Activated naive CD4-positive, alpha-beta T cell treated with anti-CD3 and anti-CD28 coated beads, Interleukin-2, amount 50 U/mL, for 24 hours (primary cell): ENCODE results near the gene SORCS2.

Experiments
- H3K27ac Mint-ChIP-seq: one replicate; pipeline ENCODE4 v1.8.0; 2021; ENCODE audit warnings: mild to moderate bottlenecking, mixed read lengths
- H3K27me3 Mint-ChIP-seq: one replicate; pipeline ENCODE4 v1.8.0; 2021; ENCODE audit warnings: mixed read lengths
- H3K36me3 Mint-ChIP-seq: one replicate; pipeline ENCODE4 v1.8.0; 2021; ENCODE audit warnings: mixed read lengths
- H3K4me1 Mint-ChIP-seq: one replicate; pipeline ENCODE4 v1.8.0; 2021; ENCODE audit warnings: mixed read lengths
- H3K4me3 Mint-ChIP-seq: one replicate; pipeline ENCODE4 v1.8.0; 2021; ENCODE audit warnings: mild to moderate bottlenecking, mixed read lengths
- H3K9me3 Mint-ChIP-seq: one replicate; pipeline ENCODE4 v1.8.0; 2021; ENCODE audit warnings: mixed read lengths

SORCS2 gene

GRCh38 chr4:7620086-7620813 lies 427.9 kb downstream of the SORCS2 start:
- peaks cover 1% of the 10 kb centered on the region for H3K27me3 Mint-ChIP-seq
- no peak overlapping the region for H3K27ac Mint-ChIP-seq
- no peaks in the 10 kb centered on the region for H3K9me3 Mint-ChIP-seq
- no peak overlapping the region for H3K4me3 Mint-ChIP-seq
- H3K4me1 Mint-ChIP-seq: no peaks in the 10 kb centered on the region
- no peaks in the 10 kb centered on the region for H3K36me3 Mint-ChIP-seq

GRCh38 chr4:7620814-7621176 lies 428.5 kb downstream of the SORCS2 start:
- no peaks in the 10 kb centered on the region for H3K4me1 Mint-ChIP-seq
- peaks cover 1% of the 10 kb centered on the region for H3K27me3 Mint-ChIP-seq
- H3K36me3 Mint-ChIP-seq: no peaks in the 10 kb centered on the region
- H3K9me3 Mint-ChIP-seq: no peaks in the 10 kb centered on the region
- H3K27ac Mint-ChIP-seq: no peak overlapping the region
- no peak overlapping the region for H3K4me3 Mint-ChIP-seq

GRCh38 chr4:7621252-7622035 lies 429.1 kb downstream of the SORCS2 start:
- no peak overlapping the region for H3K4me3 Mint-ChIP-seq
- H3K9me3 Mint-ChIP-seq: no peaks in the 10 kb centered on the region
- no peaks in the 10 kb centered on the region for H3K4me1 Mint-ChIP-seq
- peaks cover 1% of the 10 kb centered on the region for H3K27me3 Mint-ChIP-seq
- no peaks in the 10 kb centered on the region for H3K36me3 Mint-ChIP-seq
- H3K27ac Mint-ChIP-seq: no peak overlapping the region

DNA sequence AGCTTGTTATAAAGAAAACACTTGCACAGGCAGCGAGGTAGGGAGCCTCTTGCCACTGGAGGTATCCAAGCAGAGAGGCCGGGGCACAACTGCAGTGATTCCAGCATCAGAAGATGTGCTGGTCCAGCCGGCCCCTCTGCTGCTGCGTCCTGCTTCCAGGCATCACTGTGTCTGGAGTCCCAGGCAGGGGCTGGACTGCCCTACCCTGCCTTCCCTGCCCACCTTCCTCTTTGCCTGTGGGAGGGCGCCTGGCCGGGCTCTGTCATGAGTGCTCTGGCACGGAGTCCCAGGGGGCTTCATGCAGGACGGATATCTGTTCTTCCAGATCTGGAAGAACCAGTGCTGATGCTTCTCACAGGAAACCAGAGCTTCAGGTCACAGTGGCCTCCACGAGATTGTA lies 430.0 kb downstream of the SORCS2 start:
- no peaks in the 10 kb centered on the region for H3K4me1 Mint-ChIP-seq
- H3K36me3 Mint-ChIP-seq: no peaks in the 10 kb centered on the region
- no peak overlapping the region for H3K27ac Mint-ChIP-seq
- no peak overlapping the region for H3K4me3 Mint-ChIP-seq
- peaks cover 1% of the 10 kb centered on the region for H3K27me3 Mint-ChIP-seq
- H3K9me3 Mint-ChIP-seq: no peaks in the 10 kb centered on the region

DNA sequence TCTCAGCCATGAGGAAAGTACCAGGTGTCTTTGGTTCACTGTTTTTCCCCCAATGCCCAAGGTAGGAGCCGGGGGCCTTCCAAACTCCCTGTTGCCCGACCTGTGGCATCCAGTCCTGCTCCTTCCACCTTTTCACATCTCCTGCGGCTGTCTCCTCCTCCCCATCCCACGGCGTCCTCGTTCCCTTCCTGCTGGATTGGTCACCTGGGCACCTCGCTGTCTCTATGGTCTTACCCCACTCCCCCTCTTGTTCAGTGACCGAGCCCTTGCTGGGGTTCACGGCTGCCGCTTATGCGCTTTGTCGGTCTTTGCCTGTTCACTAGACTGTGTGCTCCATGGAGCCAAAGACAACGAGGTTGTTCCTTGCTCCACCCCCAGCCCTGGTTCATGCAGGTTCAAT lies 431.1 kb downstream of the SORCS2 start:
- Mint-ChIP-seq H3K36me3 (no peaks in the 10 kb centered on the region), H3K4me1 (no peaks in the 10 kb centered on the region), H3K4me3 (no peak overlapping the region), H3K9me3 (no peaks in the 10 kb centered on the region), H3K27me3 (peaks cover 1% of the 10 kb centered on the region), H3K27ac (no peak overlapping the region)

DNA sequence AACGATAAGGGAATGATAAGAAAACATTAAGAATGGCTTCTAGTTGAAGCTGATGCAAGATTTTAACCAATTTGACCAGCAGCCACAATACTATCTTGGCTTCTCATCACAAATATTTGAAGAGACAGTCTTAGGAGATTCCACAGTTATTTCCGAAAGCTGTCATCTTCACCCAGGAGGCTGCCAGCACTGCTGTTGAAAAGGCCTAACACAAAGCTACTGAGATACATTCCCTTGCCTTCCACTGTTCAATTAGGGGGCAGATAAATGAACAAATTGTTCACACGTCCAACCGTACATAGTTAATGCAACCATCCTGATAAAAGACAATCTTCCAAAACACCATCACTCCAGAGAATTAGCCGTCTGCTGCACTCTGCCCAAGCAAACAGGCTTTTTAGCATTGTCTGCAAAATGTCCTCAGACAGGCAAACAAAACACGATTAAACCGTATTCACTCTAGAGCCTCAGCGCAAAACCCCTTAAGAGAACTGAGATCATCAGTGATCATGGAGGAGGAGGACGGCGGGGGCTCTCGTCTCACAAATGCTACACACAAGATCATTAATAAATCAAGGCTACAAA lies 432.1 kb downstream of the SORCS2 start:
- Mint-ChIP-seq H3K9me3 (no peaks in the 10 kb centered on the region), H3K27me3 (peaks cover 1% of the 10 kb centered on the region), H3K4me3 (no peak overlapping the region), H3K4me1 (no peaks in the 10 kb centered on the region), H3K36me3 (no peaks in the 10 kb centered on the region), H3K27ac (no peak overlapping the region)

GRCh38 chr4:7625071-7625470 lies 432.7 kb downstream of the SORCS2 start:
- H3K36me3 Mint-ChIP-seq: no peaks in the 10 kb centered on the region
- no peaks in the 10 kb centered on the region for H3K9me3 Mint-ChIP-seq
- peaks cover 1% of the 10 kb centered on the region for H3K27me3 Mint-ChIP-seq
- H3K4me1 Mint-ChIP-seq: no peaks in the 10 kb centered on the region
- H3K4me3 Mint-ChIP-seq: no peak overlapping the region
- no peak overlapping the region for H3K27ac Mint-ChIP-seq

GRCh38 chr4:7626531-7626930 lies 434.2 kb downstream of the SORCS2 start:
- H3K27ac Mint-ChIP-seq: no peak overlapping the region
- no peaks in the 10 kb centered on the region for H3K36me3 Mint-ChIP-seq
- no peak overlapping the region for H3K4me3 Mint-ChIP-seq
- H3K9me3 Mint-ChIP-seq: no peaks in the 10 kb centered on the region
- H3K27me3 Mint-ChIP-seq: peaks cover 1% of the 10 kb centered on the region
- no peaks in the 10 kb centered on the region for H3K4me1 Mint-ChIP-seq

DNA sequence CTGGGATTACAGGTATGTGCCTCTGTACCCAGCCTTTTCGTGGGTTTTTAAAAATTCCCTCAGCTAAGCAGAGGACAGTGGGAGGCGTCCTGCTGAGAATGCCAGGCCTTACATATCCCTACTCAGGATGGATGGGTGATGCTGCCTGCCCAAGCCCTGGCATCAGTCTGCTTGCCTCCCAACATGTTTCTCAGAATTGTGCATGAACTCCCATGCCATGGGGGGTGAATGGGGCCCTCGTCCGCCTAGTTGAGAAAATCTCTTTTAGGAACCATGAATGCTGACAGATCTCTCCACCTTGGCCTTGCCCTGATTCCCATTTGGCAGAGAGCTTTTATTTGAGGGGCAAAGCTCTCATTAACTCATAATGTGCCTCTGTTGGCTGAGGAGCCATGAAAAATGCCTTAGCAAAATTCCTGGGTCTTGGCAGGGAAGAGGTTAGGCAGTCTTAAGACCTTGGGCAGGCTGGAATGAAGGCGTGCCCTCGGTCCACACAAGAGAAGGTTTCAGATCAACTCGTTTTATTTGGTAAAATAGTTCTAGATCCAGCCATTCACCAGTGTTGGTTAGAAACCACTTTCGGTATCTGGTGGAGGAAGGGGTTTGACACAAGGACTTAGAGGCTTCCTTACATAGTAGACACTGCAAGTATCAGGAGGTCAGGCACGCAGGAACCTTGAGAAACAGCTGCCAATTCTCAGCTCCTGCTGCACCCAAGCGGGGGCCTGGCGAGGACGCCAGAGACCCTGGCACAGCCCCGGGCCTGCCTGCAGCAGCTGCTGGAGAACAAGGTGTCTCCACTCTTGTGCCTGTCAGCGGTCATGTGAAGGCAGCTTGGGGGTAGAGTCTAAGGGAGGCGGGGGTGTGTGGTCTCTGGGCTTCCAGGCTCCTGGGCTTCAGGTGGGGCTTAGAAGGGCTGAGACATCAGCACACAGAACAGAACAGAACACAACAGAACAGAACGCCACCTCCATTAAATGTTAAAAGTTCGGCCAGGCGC lies 435.2 kb downstream of the SORCS2 start:
- Mint-ChIP-seq H3K27ac (no peak overlapping the region), H3K36me3 (no peaks in the 10 kb centered on the region), H3K4me1 (no peaks in the 10 kb centered on the region), H3K4me3 (no peak overlapping the region), H3K27me3 (peaks cover 3% of the 10 kb centered on the region), H3K9me3 (no peaks in the 10 kb centered on the region)

- Mint-ChIP-seq H3K4me3 (no peak overlapping the region), H3K36me3 (no peaks in the 10 kb centered on the region), H3K27me3 (peaks cover 2% of the 10 kb centered on the region), H3K9me3 (no peaks in the 10 kb centered on the region), H3K27ac (no peak overlapping the region), H3K4me1 (no peaks in the 10 kb centered on the region)
These were observed 436.1 kb downstream of the SORCS2 start for GRCh38 chr4:7628432-7628831.

DNA sequence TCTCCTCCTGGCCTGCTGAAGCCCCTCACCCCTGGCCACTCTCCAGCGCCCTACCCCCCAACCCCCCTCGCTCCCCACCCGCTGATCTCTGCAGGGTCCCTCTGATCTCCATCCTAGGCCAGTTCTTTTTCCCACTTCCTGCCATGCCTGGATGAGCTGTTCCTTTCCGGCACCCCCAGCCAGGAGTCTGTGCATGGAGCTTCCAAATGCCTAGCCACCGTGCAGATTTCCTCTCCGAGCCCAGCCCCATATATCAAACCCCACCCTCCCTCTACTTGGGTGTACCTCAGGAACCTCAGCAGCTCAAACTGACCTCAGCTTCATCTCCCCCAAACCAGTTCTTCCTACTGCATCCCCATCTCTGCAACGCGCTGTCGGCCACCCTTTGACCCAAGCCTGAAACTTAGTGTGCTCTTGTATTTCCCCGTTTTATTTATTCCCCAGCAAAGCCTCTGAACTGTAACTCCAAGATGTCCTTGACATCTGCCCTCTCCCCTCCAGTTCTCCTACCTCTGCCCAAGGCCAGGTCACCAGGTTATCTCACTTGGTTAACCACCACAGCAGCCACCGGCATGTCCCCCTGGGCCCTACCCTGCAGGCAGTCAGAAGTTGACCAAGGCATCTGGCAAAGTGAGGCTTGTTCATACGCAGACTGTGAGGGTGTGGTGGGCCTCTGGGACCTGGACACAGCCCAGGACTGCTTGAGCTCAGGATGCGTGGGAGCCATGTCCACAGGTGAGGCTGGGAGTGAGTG lies 437.3 kb downstream of the SORCS2 start:
- Mint-ChIP-seq H3K9me3 (no peaks in the 10 kb centered on the region), H3K4me1 (no peaks in the 10 kb centered on the region), H3K36me3 (no peaks in the 10 kb centered on the region), H3K27me3 (peaks cover 4% of the 10 kb centered on the region), H3K4me3 (no peak overlapping the region), H3K27ac (no peak overlapping the region)

DNA sequence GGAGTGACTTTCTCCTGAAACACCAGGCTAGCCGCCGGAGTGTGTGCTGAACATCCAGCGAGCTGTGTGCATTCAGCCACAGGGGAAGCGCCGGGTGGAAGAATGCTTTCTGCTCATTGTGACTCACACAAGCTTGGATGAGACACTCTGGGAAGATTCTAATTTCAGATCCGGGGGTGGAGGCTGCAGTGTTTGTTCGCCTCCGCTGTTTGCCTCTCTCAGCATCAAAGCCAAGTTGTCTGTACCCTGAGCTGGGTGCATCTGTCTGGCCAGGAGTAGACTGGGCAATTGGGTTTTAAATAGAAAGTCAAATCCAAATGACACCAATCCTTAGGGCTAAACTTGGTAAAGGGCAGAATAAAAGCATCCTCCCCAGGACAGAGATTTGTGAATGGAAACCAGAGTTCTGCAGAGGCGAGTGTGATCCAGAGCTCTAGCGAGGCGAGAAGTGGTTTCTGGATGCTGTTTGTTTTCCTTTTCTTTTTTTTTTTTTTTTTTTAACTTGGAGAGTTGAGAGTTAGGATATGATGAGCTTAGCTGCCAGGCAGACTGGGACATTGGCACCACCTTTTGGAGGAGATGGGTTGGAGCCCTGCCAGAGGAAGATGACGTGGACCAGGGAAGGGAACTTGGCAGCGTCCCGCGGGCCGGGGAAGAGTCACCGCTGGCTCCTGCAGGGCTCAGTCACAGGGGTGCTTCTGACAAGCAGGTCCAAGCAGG lies 438.4 kb downstream of the SORCS2 start:
- Mint-ChIP-seq H3K36me3 (no peaks in the 10 kb centered on the region), H3K4me1 (peaks cover 7% of the 10 kb centered on the region), H3K27me3 (peaks cover 4% of the 10 kb centered on the region), H3K27ac (no peak overlapping the region), H3K9me3 (no peaks in the 10 kb centered on the region), H3K4me3 (no peak overlapping the region)

GRCh38 chr4:7631288-7632014 lies 439.1 kb downstream of the SORCS2 start:
- no peak overlapping the region for H3K4me3 Mint-ChIP-seq
- H3K27me3 Mint-ChIP-seq: peaks cover 4% of the 10 kb centered on the region
- H3K9me3 Mint-ChIP-seq: no peaks in the 10 kb centered on the region
- no peak overlapping the region for H3K27ac Mint-ChIP-seq
- no peaks in the 10 kb centered on the region for H3K36me3 Mint-ChIP-seq
- peaks cover 7% of the 10 kb centered on the region for H3K4me1 Mint-ChIP-seq

- Mint-ChIP-seq H3K9me3 (no peaks in the 10 kb centered on the region), H3K4me3 (no peak overlapping the region), H3K36me3 (no peaks in the 10 kb centered on the region), H3K27me3 (peaks cover 4% of the 10 kb centered on the region), H3K27ac (no peak overlapping the region), H3K4me1 (peaks cover 7% of the 10 kb centered on the region)
These were observed 440.0 kb downstream of the SORCS2 start for GRCh38 chr4:7632341-7632740.
